Endothelial cell of umbilical vein (primary cell): ENCODE results near the gene HES6.

Source experiments
- EZH2 ChIP-seq: IDR thresholded peaks from 2 replicates; pipeline ENCODE4 v1.6.1; 2012; ENCODE audit warnings: borderline replicate concordance, low read depth, mild to moderate bottlenecking, moderate library complexity, low read length, inconsistent platforms; ENCODE audit not compliant: severe bottlenecking
- FOS ChIP-seq: IDR thresholded peaks from 2 replicates; pipeline ENCODE4 v1.6.1; 2011; ENCODE audit warnings: mild to moderate bottlenecking, low read length, moderate library complexity, borderline replicate concordance; ENCODE audit not compliant: insufficient read depth
- MYC ChIP-seq: IDR thresholded peaks from one replicate; pipeline ENCODE4 v1.6.1; 2011; ENCODE audit warnings: mild to moderate bottlenecking, low read depth, low read length
- POLR2A ChIP-seq: IDR thresholded peaks from 2 replicates; pipeline ENCODE4 v1.6.1; 2012; ENCODE audit warnings: low read depth, mild to moderate bottlenecking, control low read depth, low read length
- POLR2AphosphoS5 ChIP-seq: IDR thresholded peaks from 2 replicates; pipeline ENCODE4 v1.6.1; 2012; ENCODE audit warnings: low read depth, mild to moderate bottlenecking, control low read depth, low read length, moderate library complexity; ENCODE audit not compliant: insufficient read depth
- TF ChIP-seq, protein P1 (sequence below), 2 donors: IDR thresholded peaks; 1 replicate in 1 of 2; 2 replicates in 1 of 2; pipeline ENCODE4 v1.5.1; 2011; ENCODE audit warnings: low read length in 2 of 2, mild to moderate bottlenecking in 2 of 2, moderate library complexity in 2 of 2, control low read depth in 1 of 2, inconsistent platforms in 1 of 2, low read depth in 1 of 2; ENCODE audit not compliant: insufficient read depth in 1 of 2; ENCODE audit errors: extremely low read depth in 1 of 2

DNA sequence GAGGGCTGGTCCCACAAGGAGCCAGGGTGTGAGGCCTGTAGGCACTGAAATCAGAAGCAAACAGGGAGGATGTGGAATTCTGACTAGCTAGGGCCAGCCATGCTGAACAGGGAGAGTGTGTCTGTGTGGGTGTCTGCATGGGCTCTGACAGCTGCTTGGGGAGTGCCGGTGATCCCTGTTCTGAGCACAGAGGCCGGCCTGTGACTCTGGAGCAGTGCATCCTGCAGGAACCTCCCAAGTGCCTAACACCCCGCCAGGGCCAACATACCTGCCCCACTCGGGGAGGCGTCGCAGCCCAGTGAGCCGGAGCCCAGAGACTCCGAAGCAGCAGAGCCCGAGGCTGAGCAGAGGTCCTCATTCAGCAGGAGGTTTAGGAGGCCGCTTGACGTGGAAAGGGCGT is 11.5 kb upstream of the HES6 start:
- TF ChIP-seq, protein P1, sequence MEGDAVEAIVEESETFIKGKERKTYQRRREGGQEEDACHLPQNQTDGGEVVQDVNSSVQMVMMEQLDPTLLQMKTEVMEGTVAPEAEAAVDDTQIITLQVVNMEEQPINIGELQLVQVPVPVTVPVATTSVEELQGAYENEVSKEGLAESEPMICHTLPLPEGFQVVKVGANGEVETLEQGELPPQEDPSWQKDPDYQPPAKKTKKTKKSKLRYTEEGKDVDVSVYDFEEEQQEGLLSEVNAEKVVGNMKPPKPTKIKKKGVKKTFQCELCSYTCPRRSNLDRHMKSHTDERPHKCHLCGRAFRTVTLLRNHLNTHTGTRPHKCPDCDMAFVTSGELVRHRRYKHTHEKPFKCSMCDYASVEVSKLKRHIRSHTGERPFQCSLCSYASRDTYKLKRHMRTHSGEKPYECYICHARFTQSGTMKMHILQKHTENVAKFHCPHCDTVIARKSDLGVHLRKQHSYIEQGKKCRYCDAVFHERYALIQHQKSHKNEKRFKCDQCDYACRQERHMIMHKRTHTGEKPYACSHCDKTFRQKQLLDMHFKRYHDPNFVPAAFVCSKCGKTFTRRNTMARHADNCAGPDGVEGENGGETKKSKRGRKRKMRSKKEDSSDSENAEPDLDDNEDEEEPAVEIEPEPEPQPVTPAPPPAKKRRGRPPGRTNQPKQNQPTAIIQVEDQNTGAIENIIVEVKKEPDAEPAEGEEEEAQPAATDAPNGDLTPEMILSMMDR (IDR thresholded peaks at IDR 0.05; ENCODE audit: extremely low read depth in 1 of 2, insufficient read depth in 1 of 2, low read depth in 1 of 2, low read length in 2 of 2), result no peak
- TF ChIP-seq FOS (no peak), MYC (no peak), POLR2A (no peak), EZH2 (no peak), POLR2AphosphoS5 (no peak)
